Measurements from ENCODE around the gene FCAMR.

FCAMR gene

GRCh38 chr1:206951318-206952100 is 18.8 kb downstream of the FCAMR start:
- POLR2A ChIA-PET (ENCODE audit: low non-redundant PET), result no interaction called here
- H3K27ac ChIP-seq, result no peak overlapping the region; the same call in 1 of the 2 replicates
- CTCF ChIA-PET, result interaction anchor here (0.5 to 1.2 kb wide), 2 partner anchors 10 to 558 kb away, joined by 3 read pairs; no protein-coding TSS in a partner anchor
- no peak for DNase-seq (ENCODE audit: low spot score)
- no peak for TF ChIP-seq CTCF (conservative IDR thresholded peaks at IDR 0.05; ENCODE audit: low read depth)

- DNase-seq (ENCODE audit: low spot score), result no peak
- no peak for TF ChIP-seq CTCF (conservative IDR thresholded peaks at IDR 0.05; ENCODE audit: low read depth)
- POLR2A ChIA-PET (ENCODE audit: low non-redundant PET), result no interaction called here
Observed at GRCh38 chr1:206949641-206950040, 20.6 kb downstream of the FCAMR start.

GRCh38 chr1:206949208-206949607 is 21.1 kb downstream of the FCAMR start:
- CTCF ChIA-PET, result no interaction called here

More at GRCh38 chr1:206949641-206950040, 20.6 kb downstream of the FCAMR start:
- CTCF ChIA-PET, result interaction anchor here (1.0 kb wide), 1 partner anchor 12 kb away, joined by 3 read pairs; no protein-coding TSS in a partner anchor
- H3K27ac ChIP-seq, result no peak overlapping the region

GRCh38 chr1:206947255-206947654 is 23.0 kb downstream of the FCAMR start:
- no peak for TF ChIP-seq CTCF (conservative IDR thresholded peaks at IDR 0.05; ENCODE audit: low read depth)
- H3K27ac ChIP-seq, result no peak overlapping the region
- no peak for DNase-seq (ENCODE audit: low spot score)
- ChIA-PET CTCF (no interaction called here), POLR2A (ENCODE audit: low non-redundant PET) (no interaction called here)

More at GRCh38 chr1:206949208-206949607, 21.1 kb downstream of the FCAMR start:
- no peak overlapping the region for H3K27ac ChIP-seq
- TF ChIP-seq CTCF (conservative IDR thresholded peaks at IDR 0.05; ENCODE audit: low read depth), result no peak
- POLR2A ChIA-PET (ENCODE audit: low non-redundant PET), result no interaction called here
- DNase-seq (ENCODE audit: low spot score), result no peak

GRCh38 chr1:206946261-206946660 is 24.0 kb downstream of the FCAMR start, which contains the start of gene PIGR:
TSS of gene PIGR (minus strand) at chr1:206946466. CDS start at chr1:206940531, 5,935 bp downstream.
- no peak within 1 kb of the TSS for H3K27ac ChIP-seq
- ChIA-PET CTCF (no interaction called here), POLR2A (ENCODE audit: low non-redundant PET) (no interaction called here)
- TF ChIP-seq CTCF (conservative IDR thresholded peaks at IDR 0.05; ENCODE audit: low read depth), result no peak
- no peak for DNase-seq (ENCODE audit: low spot score)

- POLR2A ChIA-PET (ENCODE audit: low non-redundant PET), result no interaction called here
- TF ChIP-seq CTCF (conservative IDR thresholded peaks at IDR 0.05; ENCODE audit: low read depth), result no peak
- CTCF ChIA-PET, result interaction anchor here (0.7 kb wide), 1 partner anchor 11 kb away, joined by 3 read pairs; no protein-coding TSS in a partner anchor
Observed at GRCh38 chr1:206945779-206946178, 24.5 kb downstream of the FCAMR start.

More at GRCh38 chr1:206945779-206946178, 24.5 kb downstream of the FCAMR start:
- no peak overlapping the region for H3K27ac ChIP-seq
- no peak for DNase-seq (ENCODE audit: low spot score)

Measured in RWPE1 (cell line).